SK-N-MC (cell line): ENCODE results near the gene TRAPPC5.

Experiments
- EZH2 ChIP-seq: fragments of 200-600 bp; sonication (generic); IDR thresholded peaks from one replicate; pipeline ENCODE4 v1.6.1; 2017; ENCODE audit warnings: antibody characterized with exemption
- FOXP2 ChIP-seq: optimal IDR thresholded peaks from 2 replicates; pipeline ENCODE3; 2011; ENCODE audit warnings: mild to moderate bottlenecking, moderate library complexity; ENCODE audit not compliant: insufficient read depth; ENCODE audit errors: extremely low read length, control extremely low read depth
- POLR2AphosphoS5 ChIP-seq: IDR thresholded peaks from 2 replicates; pipeline ENCODE4 v1.6.1; 2012; ENCODE audit warnings: mild to moderate bottlenecking, low read depth, low read length, borderline replicate concordance

- TF ChIP-seq EZH2 (no peak), POLR2AphosphoS5 (no peak), FOXP2 (no peak)
Measured at GRCh38 chr19:7663706-7664105, 16.9 kb upstream of the TRAPPC5 start.
